GM18519 (cell line): Measurements from ENCODE around the gene TNPO1.
A peak's percentile ranks its signal among the peaks of the same experiment; 100 is the strongest.
"Not testable (repeated sequence)": the region's sequence is repeated elsewhere in the genome, so short reads cannot be mapped to it uniquely, and the experiment has no call there.

Experiments
- ATAC-seq: cut with Tn5 transposase; IDR thresholded peaks from one replicate; pipeline ENCODE4 v1.9.1; 2021; ENCODE audit warnings: mild to moderate bottlenecking, moderate library complexity; ENCODE audit not compliant: unreplicated experiment, low FRiP score

TNPO1 gene

GRCh38 chr5:72921886-72922285, 105.4 kb downstream of the TNPO1 start:
- ATAC-seq = no peak

GRCh38 chr5:72922422-72922821, 106.0 kb downstream of the TNPO1 start:
- ATAC-seq = no peak

GRCh38 chr5:72925336-72926010, 109.0 kb downstream of the TNPO1 start:
- no peak for ATAC-seq

- ATAC-seq = not testable (repeated sequence)
Measured at GRCh38 chr5:72932686-72933085, 116.2 kb downstream of the TNPO1 start.

GRCh38 chr5:72934953-72935725, 118.7 kb downstream of the TNPO1 start:
- ATAC-seq = not testable (repeated sequence)

- ATAC-seq = no peak
Measured at GRCh38 chr5:72936893-72937292, 120.4 kb downstream of the TNPO1 start.

- no peak for ATAC-seq
Measured at GRCh38 chr5:72937517-72938061, 121.1 kb downstream of the TNPO1 start.

- no peak for ATAC-seq
Measured at GRCh38 chr5:72938206-72938605, 121.7 kb downstream of the TNPO1 start.

- ATAC-seq = no peak
Measured at GRCh38 chr5:72940082-72940481, 123.6 kb downstream of the TNPO1 start.

GRCh38 chr5:72943307-72943706, 126.8 kb downstream of the TNPO1 start:
- ATAC-seq = no peak

- no peak for ATAC-seq
Measured at GRCh38 chr5:72947498-72947897, 131.0 kb downstream of the TNPO1 start.

- ATAC-seq = no peak
Measured at GRCh38 chr5:72949481-72949880, 133.0 kb downstream of the TNPO1 start.

- ATAC-seq = no peak
Measured at GRCh38 chr5:72951671-72952468, 135.4 kb downstream of the TNPO1 start.

- no peak for ATAC-seq
Measured at GRCh38 chr5:72954389-72954788, 137.9 kb downstream of the TNPO1 start.

- peak; percentile 13 for ATAC-seq
Measured at GRCh38 chr5:72955143-72955767, 138.8 kb downstream of the TNPO1 start.

- ATAC-seq = peak; percentile 76
Measured at GRCh38 chr5:72955768-72956323, 139.4 kb downstream of the TNPO1 start, which contains the start of gene FCHO2. Gene FCHO2, plus strand, starts transcription at chr5:72956041. Its CDS starts 56 bp downstream, at chr5:72956097.

GRCh38 chr5:72956324-72957140, 140.1 kb downstream of the TNPO1 start:
- no peak for ATAC-seq

GRCh38 chr5:72957337-72957736, 140.9 kb downstream of the TNPO1 start:
- no peak for ATAC-seq

- no peak for ATAC-seq
Measured at GRCh38 chr5:72959257-72959656, 142.8 kb downstream of the TNPO1 start.
